NCI-H226 (cell line): ENCODE data around the gene LRRC73.
"Not testable (repeated sequence)": the region's sequence is repeated elsewhere in the genome, so short reads cannot be mapped to it uniquely, and the experiment has no call there.

ENCODE experiments used
- DNase-seq: peaks from one replicate; pipeline ENCODE4 v3.0.0-alpha.2; 2015

Gene LRRC73

DNA sequence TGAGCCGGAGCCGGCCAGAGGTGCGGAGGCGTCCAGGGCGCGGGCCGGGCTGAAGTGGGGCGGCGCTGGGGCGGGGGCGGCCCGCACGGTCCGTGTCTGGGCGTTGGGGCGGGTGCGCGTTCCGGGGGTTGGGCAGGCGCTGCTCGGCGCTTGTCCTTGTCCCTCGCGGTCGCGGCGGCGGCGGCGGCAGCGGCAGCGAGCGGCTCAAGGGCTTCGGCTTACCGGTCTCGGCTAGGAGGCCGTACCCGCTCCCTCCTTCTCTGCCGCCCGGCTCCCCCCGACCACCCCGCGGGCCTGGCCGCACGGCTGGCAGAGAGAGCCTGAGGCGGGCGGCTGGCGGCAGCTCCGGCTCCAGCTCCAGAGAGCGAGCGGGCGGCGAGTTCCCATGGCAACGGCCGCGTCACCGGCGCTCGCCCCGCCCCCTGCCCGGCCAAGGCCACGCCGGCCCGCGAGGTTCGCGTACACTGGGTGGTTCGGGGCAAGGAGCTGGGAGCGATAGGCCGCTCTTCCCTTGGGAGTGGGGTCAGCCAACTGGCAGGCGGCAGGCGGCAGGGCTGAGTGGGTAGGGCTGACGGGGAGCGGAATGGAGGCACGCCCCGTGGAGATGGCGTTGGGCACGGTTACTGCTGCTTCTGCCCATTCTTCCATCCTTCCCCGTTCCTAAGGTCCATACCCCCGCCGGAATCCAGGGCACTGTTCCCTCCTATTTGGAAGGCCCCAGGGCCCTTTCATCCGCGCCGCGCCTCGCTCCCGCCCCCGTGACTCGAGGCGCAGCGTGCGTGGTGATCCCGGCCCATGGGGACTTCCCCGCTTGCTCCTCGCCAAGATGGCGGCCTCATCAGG, at the start of gene LRRC73:
LRRC73 (minus strand) TSS at position 363 of the 843 bp plus-strand sequence. CDS start 561 bp downstream, outside the sequence.
- DNase-seq, result peak; percentile 79

DNA sequence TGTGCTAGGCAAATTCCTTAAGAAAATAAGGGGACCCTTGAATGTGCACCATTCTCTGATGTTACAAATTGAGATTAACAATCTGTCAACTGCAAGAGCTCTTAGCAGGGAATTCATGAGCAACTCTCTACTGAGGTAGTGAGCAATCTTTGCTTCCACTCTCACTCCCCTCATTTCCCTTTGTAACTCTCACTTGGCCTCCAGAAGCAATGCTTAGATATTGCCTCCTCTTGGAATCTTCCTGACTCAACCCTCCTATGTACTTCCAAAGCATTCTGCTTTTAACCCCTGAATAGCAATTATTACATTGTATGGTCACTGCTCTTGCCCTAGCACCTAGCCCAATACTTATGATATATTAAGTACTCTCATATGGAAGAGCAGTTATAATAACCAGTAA, 49.2 kb upstream of the LRRC73 start:
- no peak for DNase-seq

DNA sequence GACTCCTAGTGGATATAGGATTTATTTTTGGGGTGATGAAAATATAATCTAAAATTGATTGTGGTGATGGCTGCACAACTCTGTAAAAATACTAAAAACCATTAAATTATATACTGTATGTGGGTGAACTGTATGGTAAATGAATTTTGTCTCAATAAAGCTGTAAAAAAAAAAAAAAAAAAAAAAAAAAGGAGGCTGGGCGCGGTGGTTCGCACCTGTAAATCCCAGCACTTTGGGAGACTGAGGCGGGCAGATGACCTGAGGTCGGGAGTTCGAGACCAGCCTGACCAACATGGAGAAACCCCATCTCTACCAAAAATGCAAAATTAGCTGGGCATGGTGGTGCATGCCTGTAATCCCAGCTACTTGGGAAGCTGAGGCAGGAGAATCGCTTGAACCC, 47.5 kb upstream of the LRRC73 start:
- not testable (repeated sequence) for DNase-seq

- no peak for DNase-seq
Measured at GRCh38 chr6:43547222-43547621, 37.1 kb upstream of the LRRC73 start.

- DNase-seq, result no peak
Measured at GRCh38 chr6:43544461-43544860, 34.3 kb upstream of the LRRC73 start.

DNA sequence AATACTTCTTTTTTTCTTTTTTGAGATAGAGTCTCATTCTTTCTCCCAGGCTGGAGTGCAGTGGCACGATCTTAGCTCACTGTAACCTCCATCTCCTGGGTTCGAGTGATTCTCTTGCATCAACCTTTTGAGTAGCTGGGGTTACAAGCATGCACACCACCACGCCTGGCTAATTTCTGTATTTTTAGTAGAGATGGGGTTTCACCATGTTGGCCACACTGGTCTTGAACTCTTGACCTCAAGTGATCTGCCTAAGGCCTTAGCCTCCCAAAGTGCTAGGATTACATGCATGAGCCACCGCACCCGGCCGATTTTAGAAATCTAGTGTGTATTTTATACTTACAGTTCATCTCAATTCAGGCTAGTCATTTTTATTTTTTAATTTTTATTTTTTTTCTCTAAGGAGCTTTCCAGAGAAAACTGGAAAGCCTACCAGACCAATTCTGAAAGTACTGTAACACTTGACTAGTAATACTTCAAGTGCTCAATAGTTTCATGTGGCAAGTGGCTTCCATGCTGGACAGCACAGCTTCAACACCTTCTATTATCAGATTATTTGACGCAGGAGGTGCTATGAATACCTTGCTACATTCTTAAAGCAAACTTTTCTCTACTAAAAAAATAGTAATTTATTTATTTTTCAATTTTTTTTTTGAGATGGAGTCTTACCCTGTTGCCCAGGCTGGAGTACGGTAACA, 31.8 kb upstream of the LRRC73 start:
- DNase-seq, result no peak

- DNase-seq, result no peak
Measured at GRCh38 chr6:43540507-43540906, 30.4 kb upstream of the LRRC73 start.

- DNase-seq, result not testable (repeated sequence)
Measured at GRCh38 chr6:43539409-43539808, 29.3 kb upstream of the LRRC73 start.

DNA sequence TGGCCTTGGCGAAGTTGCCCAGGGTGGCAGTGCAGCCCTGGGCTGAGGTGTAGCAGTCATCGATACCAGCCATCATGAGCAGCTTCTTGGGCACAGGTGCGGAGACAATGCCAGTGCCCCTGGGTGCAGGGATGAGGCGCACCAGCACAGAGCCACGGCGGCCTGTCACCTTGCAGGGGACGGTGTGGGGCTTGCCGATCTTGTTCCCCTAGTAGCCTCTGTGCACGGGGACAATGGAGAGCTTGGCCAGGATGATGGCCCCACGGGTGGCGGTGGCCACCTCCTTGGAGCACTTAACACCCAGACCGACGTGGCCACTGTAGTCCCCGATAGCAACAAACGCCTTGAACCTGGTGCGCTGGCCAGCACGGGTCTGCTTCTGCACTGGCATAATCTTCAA, 28.8 kb upstream of the LRRC73 start:
- DNase-seq, result not testable (repeated sequence)

GRCh38 chr6:43532201-43532600, 22.1 kb upstream of the LRRC73 start:
- no peak for DNase-seq

DNA sequence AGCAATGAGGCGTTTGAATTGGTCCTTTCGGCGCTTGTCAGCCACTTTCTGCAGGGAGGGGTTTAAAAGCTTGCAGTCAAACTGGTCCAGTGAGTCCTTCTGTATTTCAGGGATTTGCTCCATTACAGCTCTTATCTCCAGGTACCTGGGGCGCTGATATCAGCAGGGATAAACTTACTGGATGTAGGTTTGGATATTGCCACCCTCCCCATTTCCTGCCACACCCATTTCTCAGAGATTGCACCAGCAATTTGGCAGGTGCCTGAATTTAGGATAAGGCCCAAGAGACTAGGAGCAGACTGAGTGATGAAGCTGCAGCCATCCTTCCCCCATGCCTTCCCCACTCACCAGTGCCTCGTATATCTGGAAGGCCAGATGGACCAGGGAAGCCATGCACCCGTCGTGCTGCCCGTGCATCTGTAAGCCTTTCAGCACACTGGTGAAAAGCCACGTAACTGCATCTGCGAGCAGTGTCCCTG, 14.4 kb upstream of the LRRC73 start:
- DNase-seq, result no peak

- no peak for DNase-seq
Measured at GRCh38 chr6:43523284-43523683, 13.1 kb upstream of the LRRC73 start.

DNA sequence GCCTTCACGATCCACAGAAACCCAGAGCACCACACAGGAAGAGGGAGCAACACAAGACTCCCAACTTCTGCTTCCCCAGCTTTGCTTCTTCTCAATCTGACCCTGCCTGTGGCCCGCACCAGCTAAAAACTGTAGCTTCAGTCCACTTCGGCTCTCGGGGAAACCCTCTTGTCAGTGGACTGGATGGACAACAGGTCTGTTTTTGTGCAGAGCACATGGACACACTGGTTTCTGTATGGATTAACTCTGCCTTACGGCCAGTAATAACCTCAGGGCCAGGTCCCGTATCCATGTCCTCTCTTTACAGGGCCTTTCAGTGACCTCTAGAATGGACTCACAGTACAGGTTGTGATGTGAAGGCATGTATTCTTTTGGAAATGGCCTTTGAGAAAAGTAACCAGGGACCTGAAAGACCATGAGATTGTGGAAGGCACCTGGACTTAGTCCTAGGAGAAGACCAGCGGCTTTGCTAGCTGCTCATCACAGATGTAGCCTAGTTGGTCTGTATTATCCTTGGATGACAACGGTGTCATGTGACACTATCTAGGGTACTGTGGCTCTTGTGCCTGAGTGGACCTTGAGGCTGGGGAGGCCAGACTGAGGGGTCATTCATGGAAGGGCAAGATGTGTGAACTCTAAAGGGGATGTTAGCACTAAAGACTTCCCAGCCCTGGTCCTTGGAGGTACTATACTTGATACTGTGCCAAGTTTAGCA, 12.6 kb upstream of the LRRC73 start:
- DNase-seq, result no peak

- DNase-seq, result no peak
Measured at GRCh38 chr6:43521836-43522235, 11.7 kb upstream of the LRRC73 start.

DNA sequence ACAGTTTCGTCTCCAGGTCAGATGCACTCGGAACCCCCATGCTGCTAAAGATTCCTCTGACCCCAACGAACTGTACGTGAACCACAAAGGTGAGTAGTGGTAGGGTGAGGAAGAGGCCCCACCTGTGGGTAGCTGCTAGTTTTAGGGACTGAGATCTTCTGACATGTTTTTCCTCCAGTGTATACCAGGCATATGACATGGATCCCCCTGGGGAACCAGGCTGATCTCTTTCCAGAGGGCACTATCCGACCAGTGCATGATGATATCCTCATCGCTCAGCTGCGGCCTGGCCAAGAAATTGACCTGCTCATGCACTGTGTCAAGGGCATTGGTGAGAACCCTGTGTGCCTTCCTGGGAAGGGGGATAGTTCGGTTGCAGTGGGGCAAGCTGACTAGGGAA, 10.0 kb upstream of the LRRC73 start:
- DNase-seq, result no peak

GRCh38 chr6:43517505-43518357, 7.6 kb upstream of the LRRC73 start:
- no peak for DNase-seq

DNA sequence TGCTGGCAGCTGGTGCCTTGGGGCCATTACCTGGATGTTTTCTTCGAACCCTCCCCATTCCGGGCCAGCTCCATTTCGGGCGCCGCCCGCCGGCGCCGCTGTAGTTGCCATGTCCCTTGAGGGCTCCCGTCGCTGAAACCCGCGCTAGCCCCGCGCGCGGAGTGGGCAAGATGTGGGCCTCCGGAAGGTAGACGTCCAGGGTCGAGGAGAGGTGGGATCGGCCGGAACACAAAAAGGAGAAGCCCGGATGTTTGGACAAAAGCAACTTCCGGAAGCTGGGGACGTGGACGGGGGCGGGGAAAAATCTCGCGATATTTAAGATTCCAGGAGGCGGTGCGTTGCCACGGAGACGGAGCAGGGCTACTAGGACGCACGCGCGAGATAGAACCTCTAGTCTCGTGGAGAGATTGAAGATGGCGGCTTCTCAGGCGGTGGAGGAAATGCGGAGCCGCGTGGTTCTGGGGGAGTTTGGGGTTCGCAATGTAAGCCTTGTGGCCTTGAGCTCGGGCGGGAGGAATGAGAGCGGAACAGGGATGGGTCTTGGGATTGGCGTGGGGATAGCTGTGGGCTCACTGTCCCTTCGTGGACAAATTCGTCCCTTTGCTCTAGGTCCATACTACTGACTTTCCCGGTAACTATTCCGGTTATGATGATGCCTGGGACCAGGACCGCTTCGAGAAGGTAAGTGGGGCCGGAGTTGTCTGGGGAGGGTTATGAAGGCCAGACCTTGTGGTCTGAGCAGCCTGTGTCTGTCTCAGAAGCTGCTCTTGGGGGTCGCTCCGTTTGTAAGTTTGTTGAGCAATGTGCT, 6.8 kb upstream of the LRRC73 start, which contains the start of the genes POLR1C and YIPF3:
POLR1C (plus strand) TSS at position 393 of the 808 bp plus-strand sequence; CDS start at position 414, 21 bp downstream.
YIPF3 (minus strand) TSS at position 230 of the 808 bp plus-strand sequence; CDS start at position 111, 119 bp downstream.
- peak; percentile 92 for DNase-seq

DNA sequence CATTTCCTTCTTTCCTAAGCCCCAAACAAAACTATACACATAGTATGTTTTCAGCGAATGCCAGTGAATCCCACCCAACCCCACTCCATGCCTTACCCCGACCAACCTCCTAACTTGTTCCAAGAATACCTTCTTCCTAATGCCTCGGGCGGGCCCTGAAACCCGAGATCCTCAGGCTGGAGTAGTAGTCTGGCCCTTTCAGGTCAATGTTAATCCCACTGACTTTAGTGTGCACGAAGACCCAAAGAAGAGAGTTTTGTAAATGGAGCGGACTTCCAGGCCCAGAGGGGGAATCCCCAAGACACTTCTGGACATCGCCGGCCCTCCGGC, 6.2 kb upstream of the LRRC73 start:
- DNase-seq, result no peak

- DNase-seq, result no peak
Measured at GRCh38 chr6:43515808-43516207, 5.7 kb upstream of the LRRC73 start.

DNA sequence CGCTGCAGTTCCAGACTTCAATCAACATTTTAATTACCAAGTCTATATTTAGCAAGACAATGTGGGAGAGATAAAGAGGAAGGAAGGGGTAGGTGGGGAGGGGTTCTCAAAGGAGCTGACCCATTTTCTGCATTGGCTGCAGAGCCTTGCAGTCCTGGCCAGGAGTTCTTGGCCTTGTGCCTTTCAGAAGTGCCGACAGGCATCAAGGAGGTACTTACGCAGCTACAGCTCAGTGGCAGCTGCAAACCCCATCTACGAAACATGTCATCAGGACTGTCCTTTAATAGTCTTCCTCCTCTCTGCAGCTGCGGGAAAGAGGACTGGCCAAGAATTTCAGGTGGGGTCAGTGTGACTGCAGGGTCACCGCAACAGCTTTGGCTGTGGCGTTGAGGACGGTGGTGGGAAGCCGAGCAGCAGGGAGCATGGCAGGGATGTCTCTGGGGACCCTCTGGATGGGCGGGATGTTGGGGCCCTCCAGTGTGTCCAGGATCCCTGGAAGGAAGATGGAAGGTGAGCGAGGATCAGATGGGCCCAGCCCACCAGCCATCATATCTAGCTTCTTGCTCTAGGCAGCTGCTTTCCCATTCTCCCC, 1.8 kb upstream of the LRRC73 start:
- no peak for DNase-seq

GRCh38 chr6:43510827-43511163, 649 bp upstream of the LRRC73 start:
- no peak for DNase-seq
